ENCODE measurements around the gene BCL11A. TPM values are rescaled to one million over a fixed set of nuclear protein-coding genes. Genes with fewer than 3 reads are reported as not detected.

The BCL11A gene
- total and polyA plus RNA-seq, 2 of the 13 experiments (the other 11 are each of a cell fraction or from before 2014, with no cell fraction given) = not detected

DNA sequence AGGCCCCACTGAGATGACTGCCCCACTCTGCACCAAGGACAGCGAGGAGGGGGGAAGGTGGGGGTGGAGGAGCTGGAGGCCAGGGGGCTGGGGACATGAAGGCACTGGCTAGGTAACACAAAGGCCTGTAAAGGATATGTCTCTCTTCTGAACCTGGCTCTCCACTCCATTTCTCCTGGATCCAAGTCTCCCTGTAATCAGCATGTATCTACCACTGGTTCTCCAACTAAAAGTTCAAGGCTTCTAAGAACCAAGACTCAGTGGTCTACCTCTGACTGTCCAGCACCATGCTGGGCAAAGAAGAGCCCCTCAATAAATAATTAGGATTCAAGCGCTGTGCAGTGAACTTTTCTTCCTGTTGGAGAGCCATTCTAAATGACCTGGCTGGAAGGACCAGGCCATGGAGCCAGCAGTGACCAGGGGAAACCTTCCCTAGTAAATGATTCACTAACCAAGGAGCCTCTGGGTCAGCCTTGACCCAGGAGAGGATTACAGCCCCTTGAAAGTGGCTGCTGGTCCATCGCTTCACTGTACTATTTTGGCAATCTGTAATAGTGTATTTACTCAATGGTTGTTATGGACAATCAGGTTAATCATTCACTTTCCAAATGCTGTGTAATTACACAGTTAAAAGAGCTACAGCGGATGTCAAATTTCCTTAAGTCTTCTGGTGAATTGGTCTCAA, 73.2 kb downstream of the BCL11A start (continued):
- TF ChIP-seq YEATS2 (CRISPR knock-in tag; IDR thresholded peaks at IDR 0.05; ENCODE audit: borderline replicate concordance) = no peak; the same call in 1 of the 2 replicates
- TF ChIP-seq, protein P1, sequence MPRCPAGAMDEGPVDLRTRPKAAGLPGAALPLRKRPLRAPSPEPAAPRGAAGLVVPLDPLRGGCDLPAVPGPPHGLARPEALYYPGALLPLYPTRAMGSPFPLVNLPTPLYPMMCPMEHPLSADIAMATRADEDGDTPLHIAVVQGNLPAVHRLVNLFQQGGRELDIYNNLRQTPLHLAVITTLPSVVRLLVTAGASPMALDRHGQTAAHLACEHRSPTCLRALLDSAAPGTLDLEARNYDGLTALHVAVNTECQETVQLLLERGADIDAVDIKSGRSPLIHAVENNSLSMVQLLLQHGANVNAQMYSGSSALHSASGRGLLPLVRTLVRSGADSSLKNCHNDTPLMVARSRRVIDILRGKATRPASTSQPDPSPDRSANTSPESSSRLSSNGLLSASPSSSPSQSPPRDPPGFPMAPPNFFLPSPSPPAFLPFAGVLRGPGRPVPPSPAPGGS (CRISPR knock-in tag; IDR thresholded peaks at IDR 0.05) = no peak
- no peak for TF ChIP-seq ZFYVE20 (CRISPR knock-in tag; IDR thresholded peaks at IDR 0.05; ENCODE audit: borderline replicate concordance, low read depth)
- TF ChIP-seq GLI4 (CRISPR knock-in tag; IDR thresholded peaks at IDR 0.05; ENCODE audit: borderline replicate concordance) = no peak
- TF ChIP-seq HOXA5 (CRISPR knock-in tag; IDR thresholded peaks at IDR 0.05) = peak; percentile 94
- no peak for TF ChIP-seq ZNF326 (CRISPR knock-in tag; IDR thresholded peaks at IDR 0.05; ENCODE audit: borderline replicate concordance)
- peak; percentile 58; the same call in 1 of the 2 replicates for TF ChIP-seq FOXK1 (CRISPR knock-in tag; IDR thresholded peaks at IDR 0.05; ENCODE audit: borderline replicate concordance, low read depth)
- TF ChIP-seq, protein P2, sequence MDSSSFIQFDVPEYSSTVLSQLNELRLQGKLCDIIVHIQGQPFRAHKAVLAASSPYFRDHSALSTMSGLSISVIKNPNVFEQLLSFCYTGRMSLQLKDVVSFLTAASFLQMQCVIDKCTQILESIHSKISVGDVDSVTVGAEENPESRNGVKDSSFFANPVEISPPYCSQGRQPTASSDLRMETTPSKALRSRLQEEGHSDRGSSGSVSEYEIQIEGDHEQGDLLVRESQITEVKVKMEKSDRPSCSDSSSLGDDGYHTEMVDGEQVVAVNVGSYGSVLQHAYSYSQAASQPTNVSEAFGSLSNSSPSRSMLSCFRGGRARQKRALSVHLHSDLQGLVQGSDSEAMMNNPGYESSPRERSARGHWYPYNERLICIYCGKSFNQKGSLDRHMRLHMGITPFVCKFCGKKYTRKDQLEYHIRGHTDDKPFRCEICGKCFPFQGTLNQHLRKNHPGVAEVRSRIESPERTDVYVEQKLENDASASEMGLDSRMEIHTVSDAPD (CRISPR knock-in tag; IDR thresholded peaks at IDR 0.05) = peak; percentile 38; the same call in 1 of the 2 replicates
- TF ChIP-seq STAG1 (CRISPR knock-in tag; IDR thresholded peaks at IDR 0.05) = peak; percentile 22; the same call in 1 of the 2 replicates
- no peak for TF ChIP-seq CHCHD3 (CRISPR knock-in tag; IDR thresholded peaks at IDR 0.05)
- peak; percentile 95 for TF ChIP-seq ISL2 (CRISPR knock-in tag; IDR thresholded peaks at IDR 0.05)
- TF ChIP-seq ZNF7 (CRISPR knock-in tag; IDR thresholded peaks at IDR 0.05) = peak; percentile 30; the same call in 1 of the 2 replicates
- TF ChIP-seq RXRB (CRISPR knock-in tag; IDR thresholded peaks at IDR 0.05; ENCODE audit: borderline replicate concordance) = peak; percentile 87
- 0 out of 2 replicates have a peak, but pooled peaks have one; percentile 48 for TF ChIP-seq IRF2 (CRISPR knock-in tag; IDR thresholded peaks at IDR 0.05)
- no peak for TF ChIP-seq BORCS8-MEF2B (CRISPR knock-in tag; IDR thresholded peaks at IDR 0.05)
- TF ChIP-seq ADNP (CRISPR knock-in tag; IDR thresholded peaks at IDR 0.05) = no peak
- no peak for TF ChIP-seq ZNF432 (CRISPR knock-in tag; IDR thresholded peaks at IDR 0.05; ENCODE audit: borderline replicate concordance)
- TF ChIP-seq SYNCRIP (IDR thresholded peaks at IDR 0.05; ENCODE audit: insufficient read depth, low read depth, low read length) = no peak
- TF ChIP-seq THAP11 (CRISPR knock-in tag; IDR thresholded peaks at IDR 0.05) = peak; percentile 65
- no peak for TF ChIP-seq IRX3 (CRISPR knock-in tag; IDR thresholded peaks at IDR 0.05; ENCODE audit: borderline replicate concordance, low read depth)
- TF ChIP-seq, protein P3, sequence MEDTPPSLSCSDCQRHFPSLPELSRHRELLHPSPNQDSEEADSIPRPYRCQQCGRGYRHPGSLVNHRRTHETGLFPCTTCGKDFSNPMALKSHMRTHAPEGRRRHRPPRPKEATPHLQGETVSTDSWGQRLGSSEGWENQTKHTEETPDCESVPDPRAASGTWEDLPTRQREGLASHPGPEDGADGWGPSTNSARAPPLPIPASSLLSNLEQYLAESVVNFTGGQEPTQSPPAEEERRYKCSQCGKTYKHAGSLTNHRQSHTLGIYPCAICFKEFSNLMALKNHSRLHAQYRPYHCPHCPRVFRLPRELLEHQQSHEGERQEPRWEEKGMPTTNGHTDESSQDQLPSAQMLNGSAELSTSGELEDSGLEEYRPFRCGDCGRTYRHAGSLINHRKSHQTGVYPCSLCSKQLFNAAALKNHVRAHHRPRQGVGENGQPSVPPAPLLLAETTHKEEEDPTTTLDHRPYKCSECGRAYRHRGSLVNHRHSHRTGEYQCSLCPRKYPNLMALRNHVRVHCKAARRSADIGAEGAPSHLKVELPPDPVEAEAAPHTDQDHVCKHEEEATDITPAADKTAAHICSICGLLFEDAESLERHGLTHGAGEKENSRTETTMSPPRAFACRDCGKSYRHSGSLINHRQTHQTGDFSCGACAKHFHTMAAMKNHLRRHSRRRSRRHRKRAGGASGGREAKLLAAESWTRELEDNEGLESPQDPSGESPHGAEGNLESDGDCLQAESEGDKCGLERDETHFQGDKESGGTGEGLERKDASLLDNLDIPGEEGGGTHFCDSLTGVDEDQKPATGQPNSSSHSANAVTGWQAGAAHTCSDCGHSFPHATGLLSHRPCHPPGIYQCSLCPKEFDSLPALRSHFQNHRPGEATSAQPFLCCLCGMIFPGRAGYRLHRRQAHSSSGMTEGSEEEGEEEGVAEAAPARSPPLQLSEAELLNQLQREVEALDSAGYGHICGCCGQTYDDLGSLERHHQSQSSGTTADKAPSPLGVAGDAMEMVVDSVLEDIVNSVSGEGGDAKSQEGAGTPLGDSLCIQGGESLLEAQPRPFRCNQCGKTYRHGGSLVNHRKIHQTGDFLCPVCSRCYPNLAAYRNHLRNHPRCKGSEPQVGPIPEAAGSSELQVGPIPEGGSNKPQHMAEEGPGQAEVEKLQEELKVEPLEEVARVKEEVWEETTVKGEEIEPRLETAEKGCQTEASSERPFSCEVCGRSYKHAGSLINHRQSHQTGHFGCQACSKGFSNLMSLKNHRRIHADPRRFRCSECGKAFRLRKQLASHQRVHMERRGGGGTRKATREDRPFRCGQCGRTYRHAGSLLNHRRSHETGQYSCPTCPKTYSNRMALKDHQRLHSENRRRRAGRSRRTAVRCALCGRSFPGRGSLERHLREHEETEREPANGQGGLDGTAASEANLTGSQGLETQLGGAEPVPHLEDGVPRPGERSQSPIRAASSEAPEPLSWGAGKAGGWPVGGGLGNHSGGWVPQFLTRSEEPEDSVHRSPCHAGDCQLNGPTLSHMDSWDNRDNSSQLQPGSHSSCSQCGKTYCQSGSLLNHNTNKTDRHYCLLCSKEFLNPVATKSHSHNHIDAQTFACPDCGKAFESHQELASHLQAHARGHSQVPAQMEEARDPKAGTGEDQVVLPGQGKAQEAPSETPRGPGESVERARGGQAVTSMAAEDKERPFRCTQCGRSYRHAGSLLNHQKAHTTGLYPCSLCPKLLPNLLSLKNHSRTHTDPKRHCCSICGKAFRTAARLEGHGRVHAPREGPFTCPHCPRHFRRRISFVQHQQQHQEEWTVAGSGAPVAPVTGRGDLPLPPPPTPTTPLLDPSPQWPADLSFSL (CRISPR knock-in tag; IDR thresholded peaks at IDR 0.05) = no peak
- no peak for TF ChIP-seq ZBTB38 (CRISPR knock-in tag; IDR thresholded peaks at IDR 0.05)

All from HepG2 (cell line).